ENCODE data around the gene MUC7.

Gene MUC7

DNA sequence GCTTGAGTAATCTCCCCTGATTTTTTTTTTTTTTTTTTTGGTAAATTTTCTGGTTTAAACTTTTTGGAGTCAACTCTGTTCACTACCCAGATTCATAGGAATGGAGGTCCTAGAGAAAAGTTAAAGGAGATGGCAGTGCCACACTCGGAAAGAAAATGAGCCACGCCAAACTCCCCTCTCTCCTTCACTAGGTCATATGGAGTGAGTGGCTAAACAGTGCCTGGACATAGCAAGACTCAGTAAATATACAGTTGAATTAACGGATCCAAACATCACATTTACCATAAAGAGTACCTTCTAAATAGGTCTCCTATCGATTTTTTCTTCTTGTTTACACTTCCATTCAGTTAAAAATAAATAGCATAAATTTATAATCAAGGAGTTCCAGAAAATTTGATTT lies 32.7 kb downstream of the MUC7 start:
- DNase-seq: no peak
- H3K9me3 ChIP-seq (ENCODE audit: severe bottlenecking): no peaks in the 10 kb centered on the region
- H3K4me3 ChIP-seq (ENCODE audit: low read depth, low read length): no peak overlapping the region
- TF ChIP-seq CTCF (IDR thresholded peaks at IDR 0.05; ENCODE audit: low read depth, low read length): no peak
- H3K27ac ChIP-seq: no peak overlapping the region
- H3K36me3 ChIP-seq: no peaks in the 10 kb centered on the region
- no peaks in the 10 kb centered on the region for H3K27me3 ChIP-seq (ENCODE audit: insufficient read depth, low read depth, severe bottlenecking)

DNA sequence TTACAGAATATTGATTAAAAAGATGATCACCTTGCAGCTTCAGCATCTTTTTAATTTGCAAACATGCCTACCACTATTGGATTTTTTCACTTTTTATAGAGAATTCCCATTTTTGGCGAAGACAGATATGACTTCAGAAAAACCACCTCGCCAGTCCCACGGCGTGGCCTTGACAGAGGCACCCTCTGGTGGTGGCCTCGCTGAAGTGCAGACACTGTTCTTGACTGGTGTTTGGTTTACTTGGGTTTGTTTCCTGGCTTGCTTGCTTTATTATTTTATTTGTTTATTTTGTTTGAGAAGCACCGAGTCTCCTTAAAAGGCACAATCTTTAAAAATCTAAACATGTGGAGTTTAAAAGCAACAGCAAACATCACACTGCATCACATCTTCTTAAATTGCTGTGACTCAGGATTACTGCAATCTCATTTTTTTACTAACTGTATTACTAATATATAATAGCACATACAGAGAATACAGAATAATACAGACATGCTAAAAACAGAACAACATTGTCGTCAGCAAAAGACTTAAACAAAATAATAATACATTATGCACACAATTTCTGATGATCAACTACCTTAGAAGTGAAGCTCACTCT lies 33.3 kb downstream of the MUC7 start:
- peak; percentile 64 for DNase-seq
- H3K4me3 ChIP-seq (ENCODE audit: low read depth, low read length): no peak overlapping the region
- peak; percentile 91 for TF ChIP-seq CTCF (IDR thresholded peaks at IDR 0.05; ENCODE audit: low read depth, low read length)

GRCh38 chr4:70508801-70509200 lies 36.8 kb downstream of the MUC7 start:
- H3K36me3 ChIP-seq: no peaks in the 10 kb centered on the region
- no peaks in the 10 kb centered on the region for H3K27me3 ChIP-seq (ENCODE audit: insufficient read depth, low read depth, severe bottlenecking)
- TF ChIP-seq CTCF (IDR thresholded peaks at IDR 0.05; ENCODE audit: low read depth, low read length): no peak
- no peaks in the 10 kb centered on the region for H3K9me3 ChIP-seq (ENCODE audit: severe bottlenecking)
- H3K27ac ChIP-seq: no peak overlapping the region
- H3K4me3 ChIP-seq (ENCODE audit: low read depth, low read length): no peak overlapping the region
- no peak for DNase-seq

More for the DNA sequence above, 33.3 kb downstream of the MUC7 start:
- H3K27me3 ChIP-seq (ENCODE audit: insufficient read depth, low read depth, severe bottlenecking): no peaks in the 10 kb centered on the region
- H3K36me3 ChIP-seq: no peaks in the 10 kb centered on the region
- no peaks in the 10 kb centered on the region for H3K9me3 ChIP-seq (ENCODE audit: severe bottlenecking)
- no peak overlapping the region for H3K27ac ChIP-seq

- no peak overlapping the region for H3K4me3 ChIP-seq (ENCODE audit: low read depth, low read length)
- no peaks in the 10 kb centered on the region for H3K27me3 ChIP-seq (ENCODE audit: insufficient read depth, low read depth, severe bottlenecking)
- no peaks in the 10 kb centered on the region for H3K9me3 ChIP-seq (ENCODE audit: severe bottlenecking)
- no peaks in the 10 kb centered on the region for H3K36me3 ChIP-seq
- TF ChIP-seq CTCF (IDR thresholded peaks at IDR 0.05; ENCODE audit: low read depth, low read length): no peak
- no peak overlapping the region for H3K27ac ChIP-seq
- DNase-seq: no peak
Measured at GRCh38 chr4:70511365-70511764, 39.4 kb downstream of the MUC7 start.

DNA sequence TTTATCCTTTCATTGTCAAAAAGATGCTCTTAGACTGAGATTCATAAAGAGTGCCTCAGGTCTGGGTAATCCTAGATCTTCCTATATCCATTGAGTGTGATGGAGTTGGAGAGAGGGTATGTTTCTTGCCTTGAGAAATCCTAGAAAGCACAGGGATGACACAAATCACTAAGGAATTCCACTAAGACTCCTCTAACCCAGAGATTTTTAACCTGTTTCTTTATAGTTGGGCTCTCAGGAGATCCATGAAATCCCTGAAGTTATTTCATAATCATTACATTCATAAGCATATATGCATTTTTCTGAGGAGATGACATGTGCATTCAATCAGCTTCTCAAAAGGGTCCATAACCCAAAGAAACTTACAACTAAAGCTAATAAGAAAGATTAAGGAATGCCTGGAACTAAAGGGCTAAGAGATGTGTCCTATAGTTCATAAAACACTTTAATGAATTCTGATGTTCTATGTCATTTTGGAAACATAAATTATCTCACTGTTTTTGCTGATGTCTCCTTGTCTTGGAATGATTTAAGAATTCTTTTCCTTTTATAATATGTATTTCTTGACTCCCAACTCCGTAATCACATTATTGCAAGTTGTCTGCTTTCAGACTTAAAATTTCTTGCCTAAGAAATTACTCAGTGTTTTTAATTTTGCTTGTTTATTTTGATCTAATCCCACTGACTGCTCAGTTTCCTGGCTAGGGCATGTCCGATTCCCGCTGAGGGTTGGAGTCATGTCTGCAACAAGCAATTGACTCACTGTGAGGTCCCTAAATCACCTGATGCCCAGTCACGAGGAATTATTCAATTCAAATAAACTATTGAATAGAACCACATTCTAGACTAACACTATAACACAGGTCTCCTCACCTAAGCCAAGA lies 43.6 kb downstream of the MUC7 start:
- H3K9me3 ChIP-seq (ENCODE audit: severe bottlenecking): no peaks in the 10 kb centered on the region
- H3K27me3 ChIP-seq (ENCODE audit: insufficient read depth, low read depth, severe bottlenecking): no peaks in the 10 kb centered on the region
- no peak overlapping the region for H3K27ac ChIP-seq
- H3K36me3 ChIP-seq: no peaks in the 10 kb centered on the region
- H3K4me3 ChIP-seq (ENCODE audit: low read depth, low read length): no peak overlapping the region
- DNase-seq: no peak
- no peak for TF ChIP-seq CTCF (IDR thresholded peaks at IDR 0.05; ENCODE audit: low read depth, low read length)
